GM21723 (cell line): Measurements from ENCODE around the gene TMEM200A.

Experiments
- ATAC-seq: cut with Tn5 transposase; IDR thresholded peaks from one replicate; pipeline ENCODE4 v1.9.1; 2021; ENCODE audit warnings: mild to moderate bottlenecking, moderate library complexity; ENCODE audit not compliant: unreplicated experiment

Gene TMEM200A

GRCh38 chr6:130377371-130377770, 11.6 kb downstream of the TMEM200A start:
- ATAC-seq, result no peak

GRCh38 chr6:130377915-130378314, 12.1 kb downstream of the TMEM200A start:
- ATAC-seq, result no peak

- ATAC-seq, result no peak
These were observed 13.4 kb downstream of the TMEM200A start for GRCh38 chr6:130379223-130379622.

GRCh38 chr6:130381012-130381411, 15.2 kb downstream of the TMEM200A start:
- ATAC-seq, result no peak

GRCh38 chr6:130381459-130382380, 15.9 kb downstream of the TMEM200A start:
- peak; percentile 84 for ATAC-seq

GRCh38 chr6:130382872-130383490, 17.2 kb downstream of the TMEM200A start:
- ATAC-seq, result no peak

- ATAC-seq, result no peak
These were observed 19.4 kb downstream of the TMEM200A start for GRCh38 chr6:130385064-130385695.

- no peak for ATAC-seq
These were observed 23.3 kb downstream of the TMEM200A start for GRCh38 chr6:130389142-130389541.

GRCh38 chr6:130390890-130391289, 25.1 kb downstream of the TMEM200A start:
- no peak for ATAC-seq

GRCh38 chr6:130393306-130393705, 27.5 kb downstream of the TMEM200A start:
- no peak for ATAC-seq

- no peak for ATAC-seq
These were observed 28.4 kb downstream of the TMEM200A start for GRCh38 chr6:130394246-130394645.

GRCh38 chr6:130395164-130395563, 29.3 kb downstream of the TMEM200A start:
- ATAC-seq, result no peak

GRCh38 chr6:130396722-130397121, 30.9 kb downstream of the TMEM200A start:
- peak; percentile 64 for ATAC-seq

- ATAC-seq, result no peak
These were observed 39.7 kb downstream of the TMEM200A start for GRCh38 chr6:130405549-130405948.

- ATAC-seq, result no peak
These were observed 41.2 kb downstream of the TMEM200A start for GRCh38 chr6:130407032-130407431.

- no peak for ATAC-seq
These were observed 43.7 kb downstream of the TMEM200A start for GRCh38 chr6:130409418-130410100.

- ATAC-seq, result no peak
These were observed 45.7 kb downstream of the TMEM200A start for GRCh38 chr6:130411481-130411880.

- ATAC-seq, result no peak
These were observed 46.9 kb downstream of the TMEM200A start for GRCh38 chr6:130412556-130413290.

GRCh38 chr6:130417951-130418350, 52.1 kb downstream of the TMEM200A start:
- no peak for ATAC-seq

GRCh38 chr6:130420911-130421310, 55.1 kb downstream of the TMEM200A start:
- ATAC-seq, result no peak
